Measurements from ENCODE around the gene RASA2. TPM values are rescaled to one million over a fixed set of nuclear protein-coding genes. Genes with fewer than 3 reads are reported as not detected.

The RASA2 gene
- total and polyA plus RNA-seq, 2 of the 8 experiments (the other 6 are each of a cell fraction or from before 2014, with no cell fraction given), result 3.5 to 15.9 TPM

- CTCF ChIA-PET (ENCODE audit: partially characterized antibody), result interaction anchor here (0.6 to 3.7 kb wide), 56 partner anchors 8 to 341 kb away, joined by 3 to 32 read pairs (median 4); partner anchors contain the start of gene RASA2
Observed at GRCh38 chr3:141644931-141645330, 158.1 kb downstream of the RASA2 start.

More at GRCh38 chr3:141644931-141645330, 158.1 kb downstream of the RASA2 start:
- Histone ChIP-seq H3K18ac (ENCODE audit: extremely low read depth, low read length) (no peak overlapping the region), H2BK20ac (ENCODE audit: low read length) (no peak overlapping the region), H2BK5ac (ENCODE audit: low read depth, low read length) (no peak overlapping the region), H3K79me1 (ENCODE audit: low read depth, low read length) (no peaks in the 10 kb centered on the region), H3K4me2 (ENCODE audit: insufficient read depth in 1 of 2, low read depth in 2 of 2, low read length in 2 of 2) (no peak overlapping the region), H3K4me3 (ENCODE audit: extremely low read depth in 1 of 4, insufficient read depth in 2 of 4, low read depth in 3 of 4, low read length in 4 of 4) (no peak overlapping the region), H3K23ac (ENCODE audit: insufficient read length) (no peak overlapping the region), H2BK12ac (ENCODE audit: low read depth, low read length) (no peak overlapping the region), H3K4me1 (replicated peaks in 1 of 4; ENCODE audit: control insufficient read depth in 3 of 4, insufficient read depth in 4 of 4, low read length in 3 of 4) (no peaks in the 10 kb centered on the region; a peak in 1 of 7 replicates), H3K9me3 (ENCODE audit: insufficient read depth in 2 of 2, low read depth in 1 of 2, low read length in 1 of 2) (no peaks in the 10 kb centered on the region), H3K14ac (ENCODE audit: insufficient read length) (no peak overlapping the region), H4K5ac (ENCODE audit: insufficient read length, low read depth, low read length) (no peak overlapping the region), H3K27me3 (replicated peaks in 1 of 4; ENCODE audit: control insufficient read depth in 3 of 4, extremely low read depth in 1 of 4, insufficient read depth in 3 of 4, low read length in 3 of 4) (no peaks in the 10 kb centered on the region), H3K36me3 (ENCODE audit: control insufficient read depth in 2 of 4, insufficient read depth in 4 of 4, low read length in 3 of 4) (no peaks in the 10 kb centered on the region), H3K27ac (ENCODE audit: low read depth, low read length) (no peak overlapping the region), H2AK5ac (ENCODE audit: low read depth, low read length) (no peak overlapping the region), H3K9ac (replicated peaks in 1 of 4; ENCODE audit: extremely low read depth in 1 of 4, low read depth in 3 of 4, low read length in 3 of 4) (no peak overlapping the region), H4K20me1 (replicated peaks in 1 of 2; ENCODE audit: control insufficient read depth in 1 of 2, insufficient read depth in 2 of 2, low read length in 2 of 2) (no peaks in the 10 kb centered on the region), H3K4ac (replicated peaks; ENCODE audit: insufficient read length, low read depth, low read length) (no peak overlapping the region), H3K79me2 (ENCODE audit: control insufficient read depth in 1 of 2, insufficient read depth in 2 of 2, low read length in 2 of 2) (no peaks in the 10 kb centered on the region), H4K8ac (ENCODE audit: extremely low read depth, insufficient read depth, low read length) (no peak overlapping the region), H2BK120ac (replicated peaks; ENCODE audit: low read depth, low read length) (no peak overlapping the region), H3K56ac (replicated peaks; ENCODE audit: insufficient read length, low read depth, low read length) (no peak overlapping the region), H4K91ac (replicated peaks; ENCODE audit: insufficient read length, low read length) (no peak overlapping the region), H2AFZ (ENCODE audit: low read length) (no peak overlapping the region), H3K23me2 (ENCODE audit: low read depth, low read length) (no peaks in the 10 kb centered on the region), H2BK15ac (ENCODE audit: low read length) (no peak overlapping the region)
- WGBS, 2 experiments (ENCODE audit: extremely low coverage in 1 of 2, insufficient coverage in 1 of 2, insufficient read length in 1 of 2, insufficient replicate concordance in 2 of 2, low coverage in 1 of 2, low lambda C conversion rate in 2 of 2, missing lambda C conversion rate in 1 of 2), result 37% methylated on average over 5 of the region's 5 CpGs; no CpG with 5 or more reads in 1 of the 2 experiments
- TF ChIP-seq RAD21 (IDR thresholded peaks at IDR 0.05 in 1 of 2, conservative IDR thresholded peaks at IDR 0.05 in 1 of 2; ENCODE audit: low read depth in 2 of 2, low read length in 2 of 2) (peak; percentile 71 to 74), KDM1A (IDR thresholded peaks at IDR 0.05; ENCODE audit: borderline replicate concordance, low read length) (no peak), BACH1 (IDR thresholded peaks at IDR 0.05; ENCODE audit: low read length) (no peak), KDM4A (IDR thresholded peaks at IDR 0.05; ENCODE audit: low read depth, low read length, severe bottlenecking) (no peak), JUND (IDR thresholded peaks at IDR 0.05; ENCODE audit: low read length) (peak; percentile 31; the same call in 1 of the 2 replicates), CTCF (IDR thresholded peaks at IDR 0.05; ENCODE audit: control extremely low read depth in 1 of 3, insufficient read depth in 1 of 3, low read depth in 1 of 3, low read length in 3 of 3) (peak; percentile 72 to 93 (median 72)), SIN3A (conservative IDR thresholded peaks at IDR 0.05 in 1 of 2, IDR thresholded peaks at IDR 0.05 in 1 of 2; ENCODE audit: low read depth in 1 of 2, low read length in 2 of 2) (peak; percentile 20 to 42; a peak in 1 of 4 replicates)
- TF ChIP-seq, protein P1, sequence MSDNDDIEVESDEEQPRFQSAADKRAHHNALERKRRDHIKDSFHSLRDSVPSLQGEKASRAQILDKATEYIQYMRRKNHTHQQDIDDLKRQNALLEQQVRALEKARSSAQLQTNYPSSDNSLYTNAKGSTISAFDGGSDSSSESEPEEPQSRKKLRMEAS (IDR thresholded peaks at IDR 0.05), result 0 out of 2 replicates have a peak, but pooled peaks have one; percentile 17
- peak; percentile 63 to 97 for DNase-seq (ENCODE audit: low read depth in 1 of 2, low spot score in 2 of 2)
- POLR2A ChIA-PET (ENCODE audit: partially characterized antibody), result interaction anchor here (0.7 kb wide), 1 partner anchor 807 kb away, joined by 3 read pairs; no protein-coding TSS in a partner anchor
- peak; percentile 63 for FAIRE-seq

Data from H1 (cell line).